GM12878 (cell line): ENCODE data around the gene SSPN. TPM values are rescaled to one million over a fixed set of nuclear protein-coding genes. Genes with fewer than 3 reads are reported as not detected.
A peak's percentile ranks its signal among the peaks of the same experiment; 100 is the strongest.

Source experiments
- ATAC-seq: fragments of 200-7000 bp; cut with Tn5 transposase; 3 replicates; pipeline ENCODE4 v1.9.1; 2020; ENCODE audit warnings: mild to moderate bottlenecking, moderate library complexity
- BruUV-seq: library from RNA; stranded (reverse); fragments of 400-500 nt; replicated peaks from 2 replicates; lab custom pipeline; 2021; lab: Mats Ljungman, UMichigan
- CTCF ChIA-PET: fragments of 300-600 bp; sonication (Branson Sonifier 250); formaldehyde crosslinking; extraction: SDS; loops from one replicate; lab custom pipeline; 2021; ENCODE audit warnings: inconsistent platforms; lab: Yijun Ruan, JAX
- POLR2A ChIA-PET: fragments of 350-600 bp; formaldehyde crosslinking; extraction: SDS; loops from one replicate; lab custom pipeline; 2021; ENCODE audit warnings: inconsistent platforms; lab: Charles Lee
- RAD21 ChIA-PET: fragments of 300-600 bp; sonication (Branson Sonifier 250); formaldehyde crosslinking; loops from one replicate; lab custom pipeline; 2023; ENCODE audit warnings: antibody characterized with exemption; ENCODE audit not compliant: unreplicated experiment; lab: Charles Lee
- SMC1A ChIA-PET: fragments of 300-600 bp; sonication (Branson Sonifier 250); formaldehyde crosslinking; loops from one replicate; lab custom pipeline; 2023; ENCODE audit not compliant: unreplicated experiment, uncharacterized antibody; lab: Charles Lee
- DNase-seq: peaks from one replicate; pipeline ENCODE4 v3.0.0-alpha.2; 2011; ENCODE audit warnings: low read depth, low spot score
- FAIRE-seq: peaks from 3 replicates; lab custom pipeline; 2011; peaks lifted over from hg19 to GRCh38; lab: Jason Lieb, UNC
- H2AFZ ChIP-seq: 2 replicates; pipeline ENCODE4 v1.6.0; 2011; ENCODE audit warnings: low read depth, low read length, control low read depth; ENCODE audit not compliant: control insufficient read depth
- H3K27ac ChIP-seq: 2 replicates; pipeline ENCODE4 v1.5.1; 2011; ENCODE audit warnings: control low read depth; ENCODE audit not compliant: control insufficient read depth, insufficient read depth
- H3K27me3 ChIP-seq, 2 experiments: replicated peaks in 1 of 2; 2 replicates each; pipeline versions ENCODE4 v1.6.0 to v1.6.1; 2011; ENCODE audit warnings: low read length in 1 of 2; ENCODE audit not compliant: control insufficient read depth in 2 of 2, insufficient read depth in 2 of 2
- H3K36me3 ChIP-seq, 2 experiments: 2 replicates each; pipeline ENCODE4 v1.5.1; 2011; ENCODE audit warnings: low read length in 1 of 2; ENCODE audit not compliant: control insufficient read depth in 2 of 2, insufficient read depth in 2 of 2
- H3K4me1 ChIP-seq: 2 replicates; pipeline ENCODE4 v1.6.1; 2011; ENCODE audit warnings: mild to moderate bottlenecking, low read length, moderate library complexity, mixed read lengths; ENCODE audit not compliant: control insufficient read depth, insufficient read depth
- H3K4me2 ChIP-seq: 2 replicates; pipeline ENCODE4 v1.6.0; 2011; ENCODE audit warnings: control low read depth; ENCODE audit not compliant: control insufficient read depth, insufficient read depth
- H3K4me3 ChIP-seq: fragments of 200-600 bp; sonication (generic); 2 replicates; pipeline ENCODE4 v1.5.1; 2016
- H3K79me2 ChIP-seq: 2 replicates; pipeline ENCODE4 v1.6.0; 2011; ENCODE audit warnings: low read length; ENCODE audit not compliant: control insufficient read depth, insufficient read depth
- H3K9ac ChIP-seq: 2 replicates; pipeline ENCODE4 v1.8.0; 2011; ENCODE audit warnings: low read length, control low read depth, mixed read lengths; ENCODE audit not compliant: control insufficient read depth, insufficient read depth
- H3K9me3 ChIP-seq: replicated peaks from 3 replicates; pipeline ENCODE4 v1.5.1; 2011; ENCODE audit warnings: mild to moderate bottlenecking, low read length; ENCODE audit not compliant: control insufficient read depth, insufficient read depth
- H4K20me1 ChIP-seq: 2 replicates; pipeline ENCODE4 v1.6.0; 2011; ENCODE audit not compliant: control insufficient read depth, insufficient read depth
- ATF3 ChIP-seq: IDR thresholded peaks from 2 replicates; pipeline ENCODE4 v1.6.1; 2011; ENCODE audit warnings: low read depth, mild to moderate bottlenecking, low read length, moderate library complexity, borderline replicate concordance; ENCODE audit errors: extremely low read depth
- BCL11A ChIP-seq: IDR thresholded peaks from 2 replicates; pipeline ENCODE4 v1.6.1; 2011; ENCODE audit warnings: low read depth, low read length
- KLF5 ChIP-seq: fragments of 450-650 bp; IDR thresholded peaks from 2 replicates; pipeline ENCODE4 v1.6.1; 2014; ENCODE audit warnings: mild to moderate bottlenecking; ENCODE audit not compliant: partially characterized antibody
- MTA2 ChIP-seq: fragments of 450-650 bp; IDR thresholded peaks from 2 replicates; pipeline ENCODE4 v1.6.1; 2016; ENCODE audit warnings: low read depth, mild to moderate bottlenecking, moderate library complexity
- NRF1 ChIP-seq: conservative IDR thresholded peaks from 2 replicates; pipeline ENCODE4 v1.6.1; 2011; ENCODE audit warnings: mild to moderate bottlenecking, low read depth, low read length, improper control_type of control experiment
- SIN3A ChIP-seq: IDR thresholded peaks from 2 replicates; pipeline ENCODE4 v1.6.1; 2012; ENCODE audit warnings: low read depth, low read length, improper control_type of control experiment
- WRNIP1 ChIP-seq: IDR thresholded peaks from 2 replicates; pipeline ENCODE4 v1.6.1; 2011; ENCODE audit warnings: low read depth, low read length, improper control_type of control experiment, borderline replicate concordance
- YY1 ChIP-seq: IDR thresholded peaks from 2 replicates; pipeline ENCODE4 v1.6.1; 2011; ENCODE audit warnings: low read depth, mild to moderate bottlenecking, low read length
- ZBTB11 ChIP-seq: fragments of 450-650 bp; formaldehyde crosslinking; IDR thresholded peaks from 2 replicates; pipeline ENCODE4 v1.5.0; 2022; ENCODE audit warnings: mild to moderate bottlenecking, missing genetic modification characterization
- ZNF384 ChIP-seq: IDR thresholded peaks from 2 replicates; pipeline ENCODE4 v1.6.1; 2012; ENCODE audit warnings: low read depth, mild to moderate bottlenecking, low read length, improper control_type of control experiment, borderline replicate concordance
- WGBS: methylation state at CpG from one replicate; pipeline ENCODE4 v1.1.6; 2016; ENCODE audit warnings: low lambda C conversion rate; ENCODE audit not compliant: insufficient replicate concordance, insufficient coverage; ENCODE audit errors: missing lambda C conversion rate; 5-methylcytosine and 5-hydroxymethylcytosine counted together
- in situ Hi-C: fragments of 300-500 bp; cut with MboI; formaldehyde crosslinking; loops from 9 replicates; pipeline ENCODE4 v1.14.3; 2018; ENCODE audit warnings: mixed read lengths
- intact Hi-C: fragments of 100-400 bp; cut with micrococcal nuclease; formaldehyde crosslinking; loops from one replicate; pipeline ENCODE4 v1.14.2; 2022; ENCODE audit not compliant: unreplicated experiment
- polyA plus RNA-seq, 11 experiments: library from polyadenylated mRNA; depleted of rRNA in 4 of 11; unstranded in 6 of 11; stranded (reverse) in 5 of 11; fragments of >200 nt; fragmentation: Nextera tagmentation in 4 of 11; fragmentation: Illumina TruSeq in 1 of 11; extraction: Ambion mirVana in 4 of 11; extraction: Trizol in 1 of 11; gene quantifications; 1 replicate in 1 of 11; 2 replicates in 10 of 11; pipeline versions ENCODE4 v1.2.1 to v1.2.3, GENCODE V29; 2011 to 2016; ENCODE audit warnings: inconsistent platforms in 2 of 11, missing spikeins in 2 of 11, low read depth in 1 of 11
- total RNA-seq, 4 experiments: library from RNA; depleted of rRNA in 3 of 4; stranded (reverse); fragments of >200 nt in 3 of 4; fragmentation: Illumina TruSeq in 1 of 4; extraction: Trizol in 1 of 4; gene quantifications; 2 replicates each; pipeline versions ENCODE4 v1.2.1 to v1.2.3, GENCODE V29; 2013 to 2021
- TF ChIP-seq, protein P1 (sequence below): fragments of 450-650 bp; IDR thresholded peaks from 2 replicates; pipeline ENCODE4 v1.6.1; 2014; ENCODE audit warnings: mild to moderate bottlenecking
- TF ChIP-seq, protein P2 (sequence below): fragments of 450-650 bp; IDR thresholded peaks from 2 replicates; pipeline ENCODE4 v1.6.1; 2017; ENCODE audit warnings: mild to moderate bottlenecking

SSPN gene
- total and polyA plus RNA-seq, 10 of the 15 experiments (the other 5 are each of a cell fraction or from before 2014, with no cell fraction given), result 0.04 to 0.41 (median 0.28) TPM; not detected in 5

DNA sequence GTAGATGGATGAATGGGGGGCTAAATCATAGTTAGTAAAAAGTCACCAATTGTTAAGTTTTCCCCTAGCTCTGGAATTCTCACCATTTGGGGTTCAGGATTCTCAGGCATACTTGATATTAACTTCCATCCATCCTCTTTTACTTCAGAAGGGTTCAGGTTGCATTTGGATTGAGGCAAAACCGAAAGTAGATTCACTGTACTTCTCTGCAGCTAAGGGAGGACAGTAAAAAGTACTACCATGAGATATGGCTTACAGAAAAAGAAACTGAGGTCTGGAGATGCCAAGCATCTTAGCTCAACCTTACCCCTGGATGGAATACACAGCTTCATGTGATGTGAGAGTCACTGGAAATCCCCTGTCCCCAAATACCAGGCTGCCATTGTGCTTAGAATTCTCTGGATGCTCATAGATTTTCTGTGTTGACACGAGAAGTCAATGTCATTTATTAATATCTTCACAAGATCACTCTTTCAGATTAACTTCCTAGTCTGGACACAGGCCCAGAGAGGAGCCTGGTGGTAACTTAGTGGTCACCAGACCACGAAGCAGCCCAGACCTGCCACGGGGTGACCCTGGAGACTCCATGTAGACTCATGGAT is 87.1 kb downstream of the SSPN start (continued):
- TF ChIP-seq ZBTB11 (no peak), YY1 (no peak), ATF3 (no peak)
- TF ChIP-seq, protein P1, sequence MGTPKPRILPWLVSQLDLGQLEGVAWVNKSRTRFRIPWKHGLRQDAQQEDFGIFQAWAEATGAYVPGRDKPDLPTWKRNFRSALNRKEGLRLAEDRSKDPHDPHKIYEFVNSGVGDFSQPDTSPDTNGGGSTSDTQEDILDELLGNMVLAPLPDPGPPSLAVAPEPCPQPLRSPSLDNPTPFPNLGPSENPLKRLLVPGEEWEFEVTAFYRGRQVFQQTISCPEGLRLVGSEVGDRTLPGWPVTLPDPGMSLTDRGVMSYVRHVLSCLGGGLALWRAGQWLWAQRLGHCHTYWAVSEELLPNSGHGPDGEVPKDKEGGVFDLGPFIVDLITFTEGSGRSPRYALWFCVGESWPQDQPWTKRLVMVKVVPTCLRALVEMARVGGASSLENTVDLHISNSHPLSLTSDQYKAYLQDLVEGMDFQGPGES, result no peak
- TF ChIP-seq, all 136 proteins: peak for 0

GRCh38 chr12:26283046-26283445 is 87.7 kb downstream of the SSPN start:
- no peak overlapping the region; the same call in 1 of the 2 replicates for H2AFZ ChIP-seq
- DNase-seq (no peak), FAIRE-seq (no peak), ATAC-seq (peak; percentile 38)
- H3K9ac ChIP-seq, result no peak overlapping the region
- intact Hi-C loops (no loop called here), in situ Hi-C loops (no loop called here)
- ChIA-PET SMC1A (interaction anchor here (1.2 to 4.6 kb wide), 4 partner anchors 8 to 159 kb away, joined by 4 to 27 read pairs (median 8); partner anchors contain the start of gene BHLHE41), RAD21 (interaction anchor here (1.6 kb wide), 1 partner anchor 15 kb away, joined by 6 read pairs; no protein-coding TSS in a partner anchor), POLR2A (interaction anchor here (1.0 kb wide), 1 partner anchor 18 kb away, joined by 3 read pairs; no protein-coding TSS in a partner anchor), CTCF (interaction anchor here (0.6 to 2.3 kb wide), 2 partner anchors 15 to 197 kb away, joined by 3 to 7 read pairs; no protein-coding TSS in a partner anchor)
- no peaks in the 10 kb centered on the region for H3K9me3 ChIP-seq
- no TSS peak for BruUV-seq
- H3K27ac ChIP-seq, result no peak overlapping the region
- no peaks in the 10 kb centered on the region for H3K79me2 ChIP-seq
- no peaks in the 10 kb centered on the region for H3K36me3 ChIP-seq
- 30% methylated on average over 1 of the region's 1 CpG for WGBS
- H4K20me1 ChIP-seq, result no peaks in the 10 kb centered on the region
- no peak overlapping the region for H3K4me2 ChIP-seq
- H3K4me3 ChIP-seq, result no peak overlapping the region
- no peaks in the 10 kb centered on the region; a peak in 1 of 4 replicates for H3K27me3 ChIP-seq
- H3K4me1 ChIP-seq, result no peaks in the 10 kb centered on the region
- TF ChIP-seq ZNF384, result no peak
- no peak for TF ChIP-seq NRF1
- TF ChIP-seq MTA2, result no peak
- TF ChIP-seq, protein P2, sequence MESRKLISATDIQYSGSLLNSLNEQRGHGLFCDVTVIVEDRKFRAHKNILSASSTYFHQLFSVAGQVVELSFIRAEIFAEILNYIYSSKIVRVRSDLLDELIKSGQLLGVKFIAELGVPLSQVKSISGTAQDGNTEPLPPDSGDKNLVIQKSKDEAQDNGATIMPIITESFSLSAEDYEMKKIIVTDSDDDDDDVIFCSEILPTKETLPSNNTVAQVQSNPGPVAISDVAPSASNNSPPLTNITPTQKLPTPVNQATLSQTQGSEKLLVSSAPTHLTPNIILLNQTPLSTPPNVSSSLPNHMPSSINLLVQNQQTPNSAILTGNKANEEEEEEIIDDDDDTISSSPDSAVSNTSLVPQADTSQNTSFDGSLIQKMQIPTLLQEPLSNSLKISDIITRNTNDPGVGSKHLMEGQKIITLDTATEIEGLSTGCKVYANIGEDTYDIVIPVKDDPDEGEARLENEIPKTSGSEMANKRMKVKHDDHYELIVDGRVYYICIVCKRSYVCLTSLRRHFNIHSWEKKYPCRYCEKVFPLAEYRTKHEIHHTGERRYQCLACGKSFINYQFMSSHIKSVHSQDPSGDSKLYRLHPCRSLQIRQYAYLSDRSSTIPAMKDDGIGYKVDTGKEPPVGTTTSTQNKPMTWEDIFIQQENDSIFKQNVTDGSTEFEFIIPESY, result no peak
- TF ChIP-seq KLF5, result no peak
- no peak for TF ChIP-seq BCL11A
- TF ChIP-seq SIN3A, result no peak
- TF ChIP-seq WRNIP1, result no peak
